NCI-H1417 treated with DMSO at 0.1 percent for 48 hours (cell line): ENCODE data around the gene MEF2A.
"Not testable (repeated sequence)": the region's sequence is repeated elsewhere in the genome, so short reads cannot be mapped to it uniquely, and the experiment has no call there.

Experiments used
- DNase-seq: peaks from one replicate; lab custom pipeline; 2025; lab: John Stamatoyannopoulos, UW

MEF2A gene

GRCh38 chr15:99565299-99566156 lies at the start of gene MEF2A:
MEF2A (plus strand) TSS chr15:99565984; CDS start chr15:99633120, 67,136 bp downstream.
- DNase-seq, result peak; percentile 63

GRCh38 chr15:99518191-99518590 lies 47.6 kb upstream of the MEF2A start:
- no peak for DNase-seq

- DNase-seq, result not testable (repeated sequence)
Observed at GRCh38 chr15:99519366-99519765, 46.4 kb upstream of the MEF2A start.

- DNase-seq, result no peak
Observed at GRCh38 chr15:99522288-99522687, 43.5 kb upstream of the MEF2A start.

GRCh38 chr15:99526176-99526575 lies 39.6 kb upstream of the MEF2A start:
- DNase-seq, result no peak

- DNase-seq, result no peak
Observed at GRCh38 chr15:99526671-99527070, 39.1 kb upstream of the MEF2A start.

- DNase-seq, result no peak
Observed at GRCh38 chr15:99536422-99537040, 29.3 kb upstream of the MEF2A start.

GRCh38 chr15:99537344-99537743 lies 28.4 kb upstream of the MEF2A start:
- DNase-seq, result no peak

- no peak for DNase-seq
Observed at GRCh38 chr15:99538261-99538660, 27.5 kb upstream of the MEF2A start.

- DNase-seq, result no peak
Observed at GRCh38 chr15:99542828-99543227, 23.0 kb upstream of the MEF2A start.

- DNase-seq, result no peak
Observed at GRCh38 chr15:99545605-99546004, 20.2 kb upstream of the MEF2A start.

GRCh38 chr15:99546441-99547100 lies 19.2 kb upstream of the MEF2A start:
- DNase-seq, result no peak

GRCh38 chr15:99547517-99547916 lies 18.3 kb upstream of the MEF2A start:
- DNase-seq, result no peak

GRCh38 chr15:99550077-99550476 lies 15.7 kb upstream of the MEF2A start:
- no peak for DNase-seq

GRCh38 chr15:99552111-99552510 lies 13.7 kb upstream of the MEF2A start:
- DNase-seq, result no peak

GRCh38 chr15:99554880-99555488 lies 10.8 kb upstream of the MEF2A start:
- no peak for DNase-seq

GRCh38 chr15:99556011-99556410 lies 9.8 kb upstream of the MEF2A start:
- DNase-seq, result no peak

GRCh38 chr15:99556578-99556977 lies 9.2 kb upstream of the MEF2A start:
- DNase-seq, result no peak

GRCh38 chr15:99558084-99558483 lies 7.7 kb upstream of the MEF2A start:
- DNase-seq, result no peak

GRCh38 chr15:99558571-99558970 lies 7.2 kb upstream of the MEF2A start:
- no peak for DNase-seq

- no peak for DNase-seq
Observed at GRCh38 chr15:99561476-99562230, 4.1 kb upstream of the MEF2A start.

- no peak for DNase-seq
Observed at GRCh38 chr15:99562238-99562637, 3.5 kb upstream of the MEF2A start.
